Stimulated activated CD8-positive, alpha-beta memory T cell treated with anti-CD3 and anti-CD28 coated beads, Interleukin-15, amount 100 ng/mL, for 48 hours (primary cell): Measurements from ENCODE around the gene RPS6KA4.

Experiments
- DNase-seq, 2 donors: peaks; one replicate each; pipeline ENCODE4 v3.0.0-alpha.2; 2020; ENCODE audit warnings: low read depth in 2 of 2

RPS6KA4 gene

GRCh38 chr11:64419257-64419790 is 60.4 kb downstream of the RPS6KA4 start:
- no peak for DNase-seq

GRCh38 chr11:64419818-64420485 is 61.0 kb downstream of the RPS6KA4 start:
- no peak for DNase-seq
